ENCODE results near the gene ARHGAP27.
"Not testable (repeated sequence)": the region's sequence is repeated elsewhere in the genome, so short reads cannot be mapped to it uniquely, and the experiment has no call there.

DNA sequence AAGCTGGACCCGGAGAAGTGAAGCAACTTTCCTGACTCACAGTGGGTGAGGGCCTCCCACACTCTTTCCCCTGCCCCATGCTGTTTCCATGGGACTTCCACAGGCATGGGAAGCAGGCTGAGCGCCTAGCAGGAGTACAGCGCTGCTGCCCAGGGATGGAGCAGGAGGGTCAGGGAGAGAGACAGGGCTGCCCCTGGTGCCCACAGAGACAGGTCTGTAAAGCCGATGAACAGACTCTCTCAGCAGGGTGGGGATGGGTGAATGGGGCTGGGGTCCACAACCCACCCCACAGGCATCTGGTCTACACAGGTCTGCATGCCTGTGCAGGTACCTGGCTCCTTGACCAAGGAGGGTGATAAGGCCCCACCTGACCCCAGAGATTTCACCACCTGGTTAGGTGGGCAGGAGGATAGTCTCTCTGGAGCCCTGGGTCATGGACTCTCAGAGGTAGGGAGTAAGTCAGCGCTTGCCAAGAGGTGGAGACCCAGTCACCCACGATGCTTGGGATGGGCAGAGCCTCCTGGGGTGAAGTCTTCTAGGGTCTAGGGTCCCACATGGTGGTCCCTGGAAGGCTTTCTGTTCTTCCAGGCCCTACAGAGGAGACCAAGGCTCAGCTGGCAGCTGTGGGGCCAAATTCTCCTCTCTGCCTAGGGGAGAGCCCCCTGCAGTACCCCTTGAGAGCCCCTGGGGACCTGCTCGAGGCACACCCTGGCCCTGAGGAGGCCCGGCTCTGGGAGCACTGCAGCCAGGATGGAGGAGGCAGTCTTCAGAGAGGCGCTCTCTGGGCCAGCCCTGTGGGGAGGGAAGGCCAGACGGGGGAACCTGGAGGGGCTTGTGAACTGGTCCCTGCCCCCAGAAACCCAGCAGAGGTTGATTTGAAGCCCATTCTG, 10.9 kb upstream of the ARHGAP27 start:
- TF ChIP-seq, protein P1, sequence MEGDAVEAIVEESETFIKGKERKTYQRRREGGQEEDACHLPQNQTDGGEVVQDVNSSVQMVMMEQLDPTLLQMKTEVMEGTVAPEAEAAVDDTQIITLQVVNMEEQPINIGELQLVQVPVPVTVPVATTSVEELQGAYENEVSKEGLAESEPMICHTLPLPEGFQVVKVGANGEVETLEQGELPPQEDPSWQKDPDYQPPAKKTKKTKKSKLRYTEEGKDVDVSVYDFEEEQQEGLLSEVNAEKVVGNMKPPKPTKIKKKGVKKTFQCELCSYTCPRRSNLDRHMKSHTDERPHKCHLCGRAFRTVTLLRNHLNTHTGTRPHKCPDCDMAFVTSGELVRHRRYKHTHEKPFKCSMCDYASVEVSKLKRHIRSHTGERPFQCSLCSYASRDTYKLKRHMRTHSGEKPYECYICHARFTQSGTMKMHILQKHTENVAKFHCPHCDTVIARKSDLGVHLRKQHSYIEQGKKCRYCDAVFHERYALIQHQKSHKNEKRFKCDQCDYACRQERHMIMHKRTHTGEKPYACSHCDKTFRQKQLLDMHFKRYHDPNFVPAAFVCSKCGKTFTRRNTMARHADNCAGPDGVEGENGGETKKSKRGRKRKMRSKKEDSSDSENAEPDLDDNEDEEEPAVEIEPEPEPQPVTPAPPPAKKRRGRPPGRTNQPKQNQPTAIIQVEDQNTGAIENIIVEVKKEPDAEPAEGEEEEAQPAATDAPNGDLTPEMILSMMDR (conservative IDR thresholded peaks at IDR 0.05 in 1 of 2, IDR thresholded peaks at IDR 0.05 in 1 of 2; ENCODE audit: low read depth in 1 of 2, low read length in 2 of 2): not testable (repeated sequence)
- TF ChIP-seq EZH2 (IDR thresholded peaks at IDR 0.05; ENCODE audit: low read length, missing control alignments): not testable (repeated sequence)
